ENCODE results near the gene TAPBP.
"Not testable (repeated sequence)": the region's sequence is repeated elsewhere in the genome, so short reads cannot be mapped to it uniquely, and the experiment has no call there.

TAPBP gene

GRCh38 chr6:33295621-33296369 lies 18.1 kb downstream of the TAPBP start:
- DNase-seq, result no peak

- DNase-seq, result no peak
These were observed 19.6 kb downstream of the TAPBP start for GRCh38 chr6:33294086-33294823.

- DNase-seq, result no peak
These were observed 20.7 kb downstream of the TAPBP start for GRCh38 chr6:33292996-33293682.

GRCh38 chr6:33290459-33290858 lies 23.4 kb downstream of the TAPBP start:
- DNase-seq, result no peak

DNA sequence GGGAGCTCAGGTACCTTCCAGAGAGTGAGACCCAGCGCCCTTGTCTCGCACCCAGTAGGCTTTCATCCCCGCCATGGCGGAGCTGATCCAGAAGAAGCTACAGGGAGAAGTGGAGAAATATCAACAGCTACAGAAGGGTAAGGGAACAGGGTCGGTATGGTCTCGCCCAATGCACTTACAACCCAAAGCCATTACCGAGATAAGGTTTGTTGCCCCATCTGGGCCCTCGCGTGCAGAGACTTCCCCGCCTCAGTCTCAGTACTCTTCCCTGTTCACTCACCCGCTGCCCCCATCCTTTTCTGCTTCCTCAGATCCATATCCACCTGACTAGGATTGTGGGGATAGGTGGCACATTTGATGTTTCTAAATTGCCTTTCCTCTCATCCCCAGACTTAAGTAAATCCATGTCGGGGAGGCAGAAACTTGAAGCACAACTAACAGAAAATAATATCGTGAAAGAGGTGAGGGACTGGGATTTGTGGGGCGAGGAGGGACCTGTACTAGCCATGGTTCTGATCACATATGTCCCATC lies 24.0 kb downstream of the TAPBP start:
- no peak for DNase-seq

DNA sequence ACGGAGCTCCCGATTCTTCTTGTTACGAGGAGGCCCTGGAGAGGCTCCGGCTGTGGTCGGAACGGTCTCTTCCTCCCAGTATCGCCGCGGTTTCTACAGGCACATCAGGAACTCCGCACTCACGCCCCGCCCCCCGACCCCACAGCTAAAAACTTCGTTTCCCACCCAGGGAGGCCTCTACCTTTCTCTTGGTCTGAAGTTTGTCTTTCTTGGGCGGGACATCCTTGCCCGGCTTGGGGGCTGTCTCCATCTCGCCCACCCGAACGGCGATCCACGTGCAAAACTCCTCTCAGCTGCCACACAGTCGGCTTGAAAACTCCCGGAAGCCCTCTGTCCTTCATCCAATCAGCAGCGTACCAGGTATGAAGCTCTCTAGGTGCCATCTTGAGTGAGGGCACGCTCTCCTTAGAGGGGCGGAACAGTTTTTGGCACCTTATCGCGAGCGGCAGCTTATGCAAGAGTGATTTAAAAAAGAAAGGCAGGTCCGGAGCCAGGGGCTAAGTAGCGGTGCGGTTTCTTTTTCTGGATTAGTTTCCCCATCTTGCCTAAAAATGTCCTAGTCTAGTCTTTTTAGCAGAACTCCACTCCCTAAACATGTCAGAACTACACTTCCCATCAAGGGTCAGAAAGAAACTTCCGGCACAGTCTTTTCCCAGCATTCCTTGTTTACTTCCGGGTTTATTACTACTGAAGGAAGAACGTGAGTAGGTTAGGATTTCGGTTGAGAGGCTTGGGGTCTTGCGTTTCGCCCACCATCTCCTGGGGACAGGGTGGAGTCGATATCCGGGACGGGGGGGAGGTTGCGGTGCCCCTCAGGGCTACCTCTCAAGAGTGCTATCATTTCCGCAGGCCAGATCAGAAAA lies 24.7 kb downstream of the TAPBP start, which contains the start of the genes PFDN6 and WDR46:
Gene PFDN6 (plus strand): TSS at position 681 of the 863 bp plus-strand sequence. CDS start 256 bp downstream, outside the sequence.
Gene WDR46 (minus strand): TSS at position 319 of the 863 bp plus-strand sequence. CDS start 69 bp downstream, at position 250.
- peak; percentile 92 for DNase-seq

- DNase-seq, result no peak
These were observed 25.5 kb downstream of the TAPBP start for GRCh38 chr6:33288141-33288920.

DNA sequence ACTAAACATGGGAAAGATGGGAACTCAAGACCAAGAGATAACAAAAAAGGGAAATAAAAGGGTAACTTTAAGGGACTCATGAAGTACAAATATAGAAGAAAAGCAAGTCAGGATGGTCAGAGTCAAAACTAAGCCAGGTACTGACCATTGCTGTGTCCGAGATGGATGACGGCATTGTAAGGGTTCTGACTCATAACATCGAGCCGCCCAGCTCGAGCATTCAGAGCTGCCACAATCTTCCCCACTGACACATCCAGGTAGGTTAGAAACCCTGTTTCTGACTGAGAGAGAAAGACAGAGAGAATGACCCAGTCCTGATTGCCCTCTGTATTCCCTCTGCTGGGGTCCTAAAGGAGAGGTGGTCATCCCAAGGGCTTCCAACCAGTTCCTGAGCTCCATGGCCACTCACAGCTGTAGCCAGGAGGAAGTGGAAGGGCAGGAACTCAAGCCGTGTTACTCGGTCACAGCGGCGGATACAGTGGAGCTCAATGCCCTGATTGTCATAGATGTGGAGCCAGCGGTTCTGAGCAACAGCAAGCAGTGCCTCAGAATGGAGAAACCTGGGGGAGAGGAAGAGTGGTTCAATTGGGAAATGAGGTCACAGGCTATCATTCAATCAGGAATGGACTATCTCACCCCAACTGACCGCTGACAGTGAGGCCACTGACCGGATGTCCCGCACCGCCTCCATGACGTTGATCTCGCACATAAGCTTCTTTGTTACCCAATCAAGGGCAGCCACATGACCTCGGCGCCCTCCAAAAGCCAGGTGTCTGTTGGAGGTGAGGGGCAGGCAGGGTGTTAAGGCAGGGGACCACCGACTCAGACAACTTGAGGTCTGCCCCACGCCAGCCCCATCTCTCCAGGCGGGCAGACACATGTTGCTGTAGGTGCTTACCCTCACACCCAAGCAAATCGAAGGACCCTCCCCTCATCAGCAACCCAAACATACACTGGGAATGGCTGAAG lies 26.6 kb downstream of the TAPBP start:
- no peak for DNase-seq

- not testable (repeated sequence) for DNase-seq
These were observed 28.7 kb downstream of the TAPBP start for GRCh38 chr6:33285214-33285613.

DNA sequence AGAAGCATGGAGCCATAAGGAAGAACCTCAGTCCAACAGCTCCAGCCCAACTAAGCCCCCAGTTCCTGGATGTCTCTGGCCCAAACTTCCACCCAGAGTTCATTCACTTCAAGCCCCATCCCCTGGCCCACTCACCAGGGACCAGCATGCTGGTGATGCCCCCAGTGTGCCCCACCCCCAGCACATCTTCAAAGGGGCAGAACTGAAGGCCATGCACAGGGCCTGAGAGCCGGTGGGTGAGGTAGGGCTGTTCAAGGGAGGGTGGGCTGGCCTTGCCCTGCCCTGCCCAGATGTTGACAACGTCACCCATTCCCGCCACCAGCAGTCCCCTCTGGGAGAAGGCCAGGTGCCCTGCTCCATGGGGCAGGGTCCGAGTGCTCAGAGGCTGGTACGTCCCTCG lies 33.3 kb downstream of the TAPBP start:
- no peak for DNase-seq

GRCh38 chr6:33279971-33280511 lies 33.8 kb downstream of the TAPBP start:
- DNase-seq, result peak; percentile 55

DNA sequence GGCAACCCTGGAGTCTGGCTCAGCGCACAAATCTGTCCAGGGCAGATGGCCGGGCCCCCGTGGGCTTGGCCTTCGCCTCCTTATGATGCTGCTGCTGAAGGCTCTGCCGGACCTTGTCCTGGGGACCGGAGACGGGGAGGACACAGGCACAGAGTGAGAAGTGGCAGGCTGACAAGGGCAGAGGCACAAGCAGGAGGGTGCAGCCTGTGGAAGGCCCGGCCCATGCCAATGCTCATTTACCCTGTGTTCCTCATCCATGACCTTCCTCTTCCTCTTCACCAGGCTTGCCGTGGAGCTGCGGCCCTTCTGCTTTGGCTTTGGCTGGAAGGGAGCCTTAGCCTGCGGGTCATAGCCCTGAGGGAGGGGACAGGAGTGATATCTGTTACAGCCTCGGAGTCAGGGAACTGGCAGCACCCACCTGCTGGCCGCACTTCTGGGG lies 34.6 kb downstream of the TAPBP start:
- DNase-seq, result no peak

- no peak for DNase-seq
These were observed 35.1 kb downstream of the TAPBP start for GRCh38 chr6:33278810-33279209.

DNA sequence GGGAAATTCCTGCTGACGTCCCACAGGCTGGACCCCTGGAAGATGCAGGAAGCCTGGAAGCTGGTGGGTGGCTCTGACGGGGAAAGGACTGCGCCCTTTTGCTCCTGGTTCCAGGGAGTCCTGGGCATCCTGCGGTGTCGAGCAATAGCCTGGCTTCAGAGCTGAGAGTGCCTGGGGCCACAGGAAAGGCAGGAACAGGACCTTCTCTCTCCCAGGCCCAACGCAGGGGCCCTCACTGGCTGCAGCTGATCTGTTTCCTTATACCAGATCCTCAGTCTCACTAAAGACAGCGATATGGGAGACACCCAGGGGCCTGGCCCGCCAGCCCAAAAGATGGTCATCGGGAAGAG lies 35.5 kb downstream of the TAPBP start:
- no peak for DNase-seq

DNA sequence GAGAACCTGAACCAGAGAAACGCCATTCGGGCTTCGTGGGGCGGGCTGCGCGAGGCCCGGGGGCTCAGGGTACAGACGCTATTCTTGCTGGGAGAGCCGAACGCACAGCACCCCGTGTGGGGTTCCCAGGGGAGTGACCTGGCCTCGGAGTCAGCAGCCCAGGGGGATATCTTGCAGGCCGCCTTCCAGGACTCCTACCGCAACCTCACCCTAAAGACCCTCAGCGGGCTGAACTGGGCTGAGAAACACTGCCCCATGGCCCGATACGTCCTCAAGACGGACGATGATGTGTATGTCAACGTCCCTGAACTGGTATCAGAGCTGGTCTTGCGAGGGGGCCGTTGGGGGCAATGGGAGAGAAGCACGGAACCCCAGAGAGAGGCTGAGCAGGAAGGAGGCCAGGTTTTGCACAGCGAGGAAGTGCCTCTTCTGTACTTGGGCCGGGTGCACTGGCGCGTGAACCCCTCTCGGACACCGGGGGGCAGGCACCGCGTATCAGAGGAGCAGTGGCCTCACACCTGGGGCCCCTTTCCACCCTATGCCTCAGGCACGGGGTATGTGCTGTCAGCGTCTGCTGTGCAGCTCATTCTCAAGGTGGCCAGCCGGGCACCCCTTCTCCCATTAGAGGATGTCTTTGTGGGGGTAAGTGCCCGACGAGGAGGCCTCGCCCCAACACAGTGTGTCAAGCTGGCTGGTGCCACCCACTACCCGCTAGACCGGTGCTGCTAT lies 36.1 kb downstream of the TAPBP start:
- no peak for DNase-seq

DNA sequence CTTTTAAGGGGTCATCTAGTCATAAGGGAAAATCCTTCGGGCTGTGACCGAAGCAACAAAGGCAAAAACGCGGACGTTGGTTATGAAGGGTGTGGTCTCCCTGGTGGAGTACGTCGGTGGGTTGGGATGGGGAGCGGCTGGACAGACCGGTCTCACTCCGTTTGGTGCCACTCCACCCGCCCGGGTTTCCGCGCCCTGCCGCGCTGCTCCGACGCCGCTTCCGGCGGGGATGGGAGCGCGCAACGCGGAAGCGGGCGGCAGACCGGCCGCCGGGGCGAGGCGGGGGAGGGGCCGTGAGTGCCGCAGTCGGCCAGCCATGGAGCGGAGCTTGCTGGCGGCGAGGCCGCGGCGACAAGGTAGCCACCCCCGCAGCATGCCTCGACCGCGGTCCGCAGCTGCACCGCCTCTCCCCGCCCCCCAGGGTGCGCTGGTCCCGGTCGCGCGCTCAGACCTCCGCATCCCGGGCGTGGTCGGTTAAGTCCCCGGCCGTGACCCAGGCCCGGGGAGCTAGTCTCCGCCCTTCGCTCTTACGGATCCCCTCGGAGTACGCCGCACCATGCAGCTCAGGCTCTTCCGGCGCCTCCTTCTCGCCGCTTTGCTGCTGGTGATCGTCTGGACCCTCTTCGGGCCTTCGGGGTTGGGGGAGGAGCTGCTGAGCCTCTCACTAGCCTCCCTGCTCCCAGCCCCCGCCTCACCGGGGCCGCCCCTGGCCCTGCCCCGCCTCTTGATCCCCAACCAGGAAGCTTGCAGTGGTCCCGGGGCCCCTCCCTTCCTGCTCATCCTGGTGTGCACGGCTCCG lies 36.8 kb downstream of the TAPBP start, which contains the start of gene B3GALT4:
Gene B3GALT4 (plus strand): TSS at position 260 of the 799 bp plus-strand sequence. CDS start 297 bp downstream, at position 557.
- DNase-seq, result peak; percentile 71

DNA sequence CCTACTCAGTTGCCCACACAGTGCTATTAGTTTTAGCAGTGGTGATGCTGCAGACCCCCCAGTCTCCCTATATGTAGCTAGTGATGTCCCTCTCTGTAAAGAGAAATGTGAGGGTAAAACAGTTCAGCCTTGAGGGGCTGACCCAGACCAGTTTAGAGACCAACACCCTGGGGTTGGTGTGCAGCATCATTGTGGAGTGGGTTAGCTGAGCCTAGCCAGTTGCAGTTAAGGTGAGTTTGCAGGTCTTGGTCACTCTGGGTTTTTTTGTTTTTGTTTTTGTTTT lies 37.4 kb downstream of the TAPBP start:
- no peak for DNase-seq

Data from inflammatory macrophage treated with lipopolysaccharide for 4 hours (primary cell).